HG03066 (cell line): ENCODE results near the gene MRPL51.

Experiments used
- ATAC-seq: cut with Tn5 transposase; IDR thresholded peaks from one replicate; pipeline ENCODE4 v1.9.1; 2021; ENCODE audit warnings: low read depth; ENCODE audit not compliant: unreplicated experiment

The MRPL51 gene

GRCh38 chr12:6442836-6443235, 50.2 kb downstream of the MRPL51 start:
- no peak for ATAC-seq
